HG02970 (cell line): ENCODE data around the gene PPP2R3B.
"Not testable (repeated sequence)": the region's sequence is repeated elsewhere in the genome, so short reads cannot be mapped to it uniquely, and the experiment has no call there.

Source experiments
- ATAC-seq: cut with Tn5 transposase; IDR thresholded peaks from one replicate; pipeline ENCODE4 v1.9.1; 2021; ENCODE audit warnings: mild to moderate bottlenecking, moderate library complexity, moderate number of reproducible peaks; ENCODE audit not compliant: unreplicated experiment, low FRiP score

Gene PPP2R3B

GRCh38 chrX:310621-311155, 76.0 kb downstream of the PPP2R3B start:
- ATAC-seq = no peak

GRCh38 chrX:308821-309520, 77.7 kb downstream of the PPP2R3B start:
- no peak for ATAC-seq

- no peak for ATAC-seq
Measured at GRCh38 chrX:307261-308111, 79.2 kb downstream of the PPP2R3B start.

GRCh38 chrX:306614-307251, 80.0 kb downstream of the PPP2R3B start:
- ATAC-seq = not testable (repeated sequence)

- ATAC-seq = not testable (repeated sequence)
Measured at GRCh38 chrX:305781-306613, 80.7 kb downstream of the PPP2R3B start.

- no peak for ATAC-seq
Measured at GRCh38 chrX:302975-303374, 83.7 kb downstream of the PPP2R3B start.

- no peak for ATAC-seq
Measured at GRCh38 chrX:300334-300733, 86.4 kb downstream of the PPP2R3B start.

GRCh38 chrX:298993-299392, 87.7 kb downstream of the PPP2R3B start:
- ATAC-seq = no peak

GRCh38 chrX:295136-295535, 91.6 kb downstream of the PPP2R3B start:
- no peak for ATAC-seq

GRCh38 chrX:292900-293897, 93.5 kb downstream of the PPP2R3B start:
- no peak for ATAC-seq

- no peak for ATAC-seq
Measured at GRCh38 chrX:291411-291901, 95.3 kb downstream of the PPP2R3B start.

- no peak for ATAC-seq
Measured at GRCh38 chrX:290476-291166, 96.1 kb downstream of the PPP2R3B start.

GRCh38 chrX:288561-288991, 98.1 kb downstream of the PPP2R3B start:
- ATAC-seq = no peak

- ATAC-seq = no peak
Measured at GRCh38 chrX:287670-288069, 99.0 kb downstream of the PPP2R3B start.

GRCh38 chrX:285076-285677, 101.5 kb downstream of the PPP2R3B start:
- no peak for ATAC-seq
